Hepatocyte (in vitro differentiated cells): ENCODE results near the gene PKN1. TPM values are rescaled to one million over a fixed set of nuclear protein-coding genes. Genes with fewer than 3 reads are reported as not detected.
A peak's percentile ranks its signal among the peaks of the same experiment; 100 is the strongest.

ENCODE experiments used
- DNase-seq: peaks from one replicate; pipeline ENCODE4 v3.0.0-alpha.2; 2016; ENCODE audit warnings: low spot score
- H2AFZ ChIP-seq: fragments of 200-600 bp; sonication (generic); 2 replicates; pipeline ENCODE4 v1.6.0; 2016; ENCODE audit warnings: antibody characterized with exemption, mild to moderate bottlenecking
- H3K27ac ChIP-seq: fragments of 200-600 bp; sonication (generic); 2 replicates; pipeline ENCODE4 v1.5.1; 2016; ENCODE audit warnings: mild to moderate bottlenecking
- H3K27me3 ChIP-seq: fragments of 200-600 bp; sonication (generic); 2 replicates; pipeline ENCODE4 v1.6.1; 2016
- H3K36me3 ChIP-seq: fragments of 200-600 bp; sonication (generic); replicated peaks from 2 replicates; pipeline ENCODE4 v1.5.1; 2016; ENCODE audit warnings: low read depth; ENCODE audit not compliant: insufficient read depth
- H3K4me1 ChIP-seq: fragments of 200-600 bp; sonication (generic); 2 replicates; pipeline ENCODE4 v1.5.1; 2016; ENCODE audit warnings: mild to moderate bottlenecking, moderate library complexity; ENCODE audit not compliant: insufficient read depth
- H3K4me2 ChIP-seq: fragments of 200-600 bp; sonication (generic); 2 replicates; pipeline ENCODE4 v1.6.0; 2016
- H3K4me3 ChIP-seq: fragments of 200-600 bp; sonication (generic); 2 replicates; pipeline ENCODE4 v1.5.1; 2016; ENCODE audit warnings: mild to moderate bottlenecking
- H3K79me2 ChIP-seq: fragments of 200-600 bp; sonication (generic); 2 replicates; pipeline ENCODE4 v1.6.0; 2017; ENCODE audit warnings: mild to moderate bottlenecking
- H3K9me2 ChIP-seq: fragments of 200-600 bp; sonication (generic); replicated peaks from 2 replicates; pipeline ENCODE4 v1.6.0; 2017; ENCODE audit warnings: mild to moderate bottlenecking; ENCODE audit not compliant: insufficient read depth
- H3K9me3 ChIP-seq: fragments of 200-600 bp; sonication (generic); 2 replicates; pipeline ENCODE4 v1.5.1; 2016; ENCODE audit warnings: low read depth, mild to moderate bottlenecking
- H4K20me1 ChIP-seq: fragments of 200-600 bp; sonication (generic); 2 replicates; pipeline ENCODE4 v1.6.0; 2016; ENCODE audit warnings: mild to moderate bottlenecking; ENCODE audit not compliant: insufficient read depth, poor library complexity, severe bottlenecking
- CTCF ChIP-seq: fragments of 200-600 bp; sonication (generic); IDR thresholded peaks from 2 replicates; pipeline ENCODE4 v1.5.1; 2016; ENCODE audit warnings: antibody characterized with exemption, mild to moderate bottlenecking; ENCODE audit not compliant: poor library complexity
- EZH2 ChIP-seq: fragments of 200-600 bp; sonication (generic); IDR thresholded peaks from 2 replicates; pipeline ENCODE4 v1.6.1; 2016; ENCODE audit warnings: antibody characterized with exemption, mild to moderate bottlenecking, borderline replicate concordance
- EZH2phosphoT487 ChIP-seq: fragments of 200-600 bp; sonication (generic); IDR thresholded peaks from one replicate; pipeline ENCODE4 v1.6.1; 2018; ENCODE audit warnings: antibody characterized with exemption, mild to moderate bottlenecking, low read depth, moderate library complexity; ENCODE audit not compliant: unreplicated experiment, severe bottlenecking
- WGBS: methylation state at CpG from one replicate; pipeline ENCODE4 v1.1.6; 2016; ENCODE audit warnings: low lambda C conversion rate; ENCODE audit errors: missing lambda C conversion rate; 5-methylcytosine and 5-hydroxymethylcytosine counted together
- polyA plus RNA-seq: library from polyadenylated mRNA; unstranded; fragments of >200 nt; fragmentation: Nextera tagmentation; extraction: Ambion mirVana; gene quantifications from 2 replicates; pipeline ENCODE4 v1.2.1, GENCODE V29; 2016
- total RNA-seq: library from RNA; depleted of rRNA; stranded (reverse); fragments of >200 nt; gene quantifications from 2 replicates; pipeline ENCODE4 v1.2.3, GENCODE V29; 2014

PKN1 gene
- total and polyA plus RNA-seq, 2 experiments from 2014 or later: 57.4 to 83.3 TPM

- peak within 1 kb of the TSS; percentile 90 for H3K4me2 ChIP-seq
- H3K27me3 ChIP-seq: no peaks in the 10 kb centered on the region
- H2AFZ ChIP-seq: peak within 1 kb of the TSS; percentile 64
- H4K20me1 ChIP-seq: peaks cover 40% of the 10 kb centered on the region
- H3K79me2 ChIP-seq: peaks cover 45% of the 10 kb centered on the region
- TF ChIP-seq EZH2phosphoT487 (no peak), CTCF (no peak), EZH2 (no peak)
- under 1% methylated on average over 47 of the region's 57 CpGs for WGBS
- peak within 1 kb of the TSS; percentile 61 for H3K4me3 ChIP-seq
- no peaks in the 10 kb centered on the region for H3K9me3 ChIP-seq
- DNase-seq: peak; percentile 99
- H3K4me1 ChIP-seq: peaks cover 14% of the 10 kb centered on the region
- H3K9me2 ChIP-seq: no peaks in the 10 kb centered on the region
- H3K27ac ChIP-seq: peak within 1 kb of the TSS; percentile 96
- H3K36me3 ChIP-seq: no peaks in the 10 kb centered on the region
These were observed 13.8 kb upstream of the PKN1 start, which contains the start of gene DDX39A for GRCh38 chr19:14419106-14419813. Gene DDX39A, minus strand, starts transcription at chr19:14419341. Its CDS starts 6,121 bp downstream, at chr19:14413220.

GRCh38 chr19:14425696-14426138, 7.4 kb upstream of the PKN1 start:
- peak overlapping the region; percentile 20 for H2AFZ ChIP-seq
- 71% methylated on average over 7 of the region's 7 CpGs for WGBS
- H3K36me3 ChIP-seq: no peaks in the 10 kb centered on the region
- no peak overlapping the region for H3K27ac ChIP-seq
- no peaks in the 10 kb centered on the region for H3K9me3 ChIP-seq
- H3K9me2 ChIP-seq: no peaks in the 10 kb centered on the region
- H3K79me2 ChIP-seq: no peaks in the 10 kb centered on the region
- H3K4me2 ChIP-seq: no peak overlapping the region
- no peaks in the 10 kb centered on the region for H3K4me1 ChIP-seq
- TF ChIP-seq EZH2 (no peak), CTCF (no peak), EZH2phosphoT487 (no peak)
- no peak for DNase-seq
- no peaks in the 10 kb centered on the region for H4K20me1 ChIP-seq
- H3K27me3 ChIP-seq: no peaks in the 10 kb centered on the region
- H3K4me3 ChIP-seq: no peak overlapping the region

GRCh38 chr19:14427461-14427860, 5.6 kb upstream of the PKN1 start:
- no peak overlapping the region for H3K4me3 ChIP-seq
- TF ChIP-seq EZH2 (no peak), EZH2phosphoT487 (no peak), CTCF (no peak)
- WGBS: 84% methylated on average over 2 of the region's 2 CpGs
- no peaks in the 10 kb centered on the region for H3K9me2 ChIP-seq
- H3K27me3 ChIP-seq: no peaks in the 10 kb centered on the region
- H2AFZ ChIP-seq: no peak overlapping the region
- DNase-seq: no peak
- H3K36me3 ChIP-seq: no peaks in the 10 kb centered on the region
- H3K4me2 ChIP-seq: no peak overlapping the region
- no peaks in the 10 kb centered on the region for H3K9me3 ChIP-seq
- H3K27ac ChIP-seq: no peak overlapping the region
- no peaks in the 10 kb centered on the region for H3K4me1 ChIP-seq
- H4K20me1 ChIP-seq: no peaks in the 10 kb centered on the region
- H3K79me2 ChIP-seq: peaks cover 1% of the 10 kb centered on the region
